RWPE2 (cell line): Measurements from ENCODE around the gene PMS1.

ENCODE experiments used
- ATAC-seq: fragments of 200-7000 bp; cut with Tn5 transposase; 3 replicates; pipeline ENCODE4 v1.9.1; 2021; ENCODE audit warnings: low read depth
- DNase-seq: peaks from one replicate; pipeline ENCODE4 v3.0.0-alpha.2; 2020; ENCODE audit warnings: low spot score
- H3K27ac ChIP-seq: fragments of 450-650 bp; 2 replicates; pipeline ENCODE4 v1.5.1; 2017; ENCODE audit warnings: mild to moderate bottlenecking; ENCODE audit not compliant: poor library complexity, severe bottlenecking
- H3K27me3 ChIP-seq: fragments of 250-450 bp; sonication (Bioruptor Pico); 2 replicates; pipeline ENCODE4 v1.5.1; 2021; ENCODE audit warnings: mild to moderate bottlenecking, moderate library complexity; ENCODE audit not compliant: insufficient read depth, poor library complexity, severe bottlenecking
- H3K36me3 ChIP-seq: fragments of 250-450 bp; sonication (Bioruptor Pico); 2 replicates; pipeline ENCODE4 v1.5.1; 2020; ENCODE audit warnings: low read depth, mild to moderate bottlenecking, moderate library complexity
- H3K4me1 ChIP-seq: fragments of 250-450 bp; sonication (Bioruptor Pico); 2 replicates; pipeline ENCODE4 v1.5.1; 2021; ENCODE audit warnings: mild to moderate bottlenecking, moderate library complexity; ENCODE audit not compliant: insufficient read depth, poor library complexity, severe bottlenecking
- H3K4me3 ChIP-seq: fragments of 250-450 bp; sonication (Bioruptor Pico); 2 replicates; pipeline ENCODE4 v1.5.1; 2021; ENCODE audit warnings: mild to moderate bottlenecking, moderate library complexity; ENCODE audit not compliant: severe bottlenecking
- H3K9me3 ChIP-seq: fragments of 250-450 bp; sonication (Bioruptor Pico); 2 replicates; pipeline ENCODE4 v1.5.1; 2021; ENCODE audit warnings: mild to moderate bottlenecking, moderate library complexity; ENCODE audit not compliant: severe bottlenecking
- TF ChIP-seq, protein P1 (sequence below): fragments of 450-650 bp; IDR thresholded peaks from one replicate; pipeline ENCODE4 v1.5.1; 2017; ENCODE audit warnings: mild to moderate bottlenecking, moderate library complexity; ENCODE audit not compliant: poor library complexity, severe bottlenecking

The PMS1 gene

GRCh38 chr2:189899101-189899500 lies 114.9 kb downstream of the PMS1 start:
- H3K36me3 ChIP-seq: no peaks in the 10 kb centered on the region
- H3K27ac ChIP-seq: no peak overlapping the region
- no peaks in the 10 kb centered on the region for H3K27me3 ChIP-seq
- TF ChIP-seq, protein P1, sequence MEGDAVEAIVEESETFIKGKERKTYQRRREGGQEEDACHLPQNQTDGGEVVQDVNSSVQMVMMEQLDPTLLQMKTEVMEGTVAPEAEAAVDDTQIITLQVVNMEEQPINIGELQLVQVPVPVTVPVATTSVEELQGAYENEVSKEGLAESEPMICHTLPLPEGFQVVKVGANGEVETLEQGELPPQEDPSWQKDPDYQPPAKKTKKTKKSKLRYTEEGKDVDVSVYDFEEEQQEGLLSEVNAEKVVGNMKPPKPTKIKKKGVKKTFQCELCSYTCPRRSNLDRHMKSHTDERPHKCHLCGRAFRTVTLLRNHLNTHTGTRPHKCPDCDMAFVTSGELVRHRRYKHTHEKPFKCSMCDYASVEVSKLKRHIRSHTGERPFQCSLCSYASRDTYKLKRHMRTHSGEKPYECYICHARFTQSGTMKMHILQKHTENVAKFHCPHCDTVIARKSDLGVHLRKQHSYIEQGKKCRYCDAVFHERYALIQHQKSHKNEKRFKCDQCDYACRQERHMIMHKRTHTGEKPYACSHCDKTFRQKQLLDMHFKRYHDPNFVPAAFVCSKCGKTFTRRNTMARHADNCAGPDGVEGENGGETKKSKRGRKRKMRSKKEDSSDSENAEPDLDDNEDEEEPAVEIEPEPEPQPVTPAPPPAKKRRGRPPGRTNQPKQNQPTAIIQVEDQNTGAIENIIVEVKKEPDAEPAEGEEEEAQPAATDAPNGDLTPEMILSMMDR: no peak
- DNase-seq: no peak
- 0 out of 3 replicates have a peak, but pooled peaks have one; percentile 12 for ATAC-seq
- H3K4me3 ChIP-seq: no peak overlapping the region
- H3K9me3 ChIP-seq: no peaks in the 10 kb centered on the region
- H3K4me1 ChIP-seq: peaks cover 14% of the 10 kb centered on the region

DNA sequence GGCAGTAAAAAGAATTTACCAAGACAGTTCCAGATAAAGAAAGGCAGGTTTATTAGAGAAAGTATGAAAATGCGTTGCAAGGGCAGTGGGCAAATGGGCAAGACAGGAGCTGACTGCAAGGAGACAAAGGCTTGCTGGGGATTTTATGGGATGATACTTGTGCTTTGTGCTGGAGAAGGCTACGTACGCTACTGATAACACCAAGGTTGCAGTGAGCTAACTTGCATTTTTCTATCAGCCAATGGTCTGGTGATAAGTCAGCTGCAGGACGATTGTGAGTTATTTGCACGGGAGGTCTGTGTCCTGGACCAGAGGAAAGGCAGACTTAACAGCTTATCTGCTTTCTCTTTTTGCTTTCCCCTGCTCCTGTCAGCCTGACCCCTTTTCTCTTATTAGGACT lies 116.5 kb downstream of the PMS1 start:
- ATAC-seq (no peak), DNase-seq (no peak)
- no peaks in the 10 kb centered on the region for H3K36me3 ChIP-seq
- H3K27me3 ChIP-seq: no peaks in the 10 kb centered on the region
- TF ChIP-seq, protein P1: no peak
- H3K9me3 ChIP-seq: no peaks in the 10 kb centered on the region
- H3K4me3 ChIP-seq: no peak overlapping the region
- H3K27ac ChIP-seq: no peak overlapping the region
- peaks cover 14% of the 10 kb centered on the region for H3K4me1 ChIP-seq

GRCh38 chr2:189901664-189902063 lies 117.4 kb downstream of the PMS1 start:
- TF ChIP-seq, protein P1: no peak
- Histone ChIP-seq H3K27ac (no peak overlapping the region), H3K36me3 (no peaks in the 10 kb centered on the region), H3K9me3 (no peaks in the 10 kb centered on the region), H3K27me3 (no peaks in the 10 kb centered on the region), H3K4me1 (peaks cover 14% of the 10 kb centered on the region), H3K4me3 (no peak overlapping the region)
- ATAC-seq (peak; percentile 62; the same call in 2 of the 3 replicates), DNase-seq (no peak)

GRCh38 chr2:189913821-189914220 lies 129.6 kb downstream of the PMS1 start:
- ATAC-seq: no peak
- H3K27ac ChIP-seq: no peak overlapping the region

GRCh38 chr2:189916651-189917050 lies 132.4 kb downstream of the PMS1 start:
- no peak overlapping the region for H3K4me3 ChIP-seq
- H3K9me3 ChIP-seq: peaks cover 2% of the 10 kb centered on the region
- no peaks in the 10 kb centered on the region for H3K36me3 ChIP-seq
- no peak for ATAC-seq
- TF ChIP-seq, protein P1: no peak
- no peaks in the 10 kb centered on the region for H3K27me3 ChIP-seq
- H3K27ac ChIP-seq: no peak overlapping the region
- no peak for DNase-seq
- H3K4me1 ChIP-seq: no peaks in the 10 kb centered on the region

More at GRCh38 chr2:189913821-189914220, 129.6 kb downstream of the PMS1 start:
- H3K36me3 ChIP-seq: no peaks in the 10 kb centered on the region
- H3K4me3 ChIP-seq: no peak overlapping the region
- H3K27me3 ChIP-seq: no peaks in the 10 kb centered on the region
- H3K4me1 ChIP-seq: no peaks in the 10 kb centered on the region
- TF ChIP-seq, protein P1: no peak
- H3K9me3 ChIP-seq: peaks cover 2% of the 10 kb centered on the region
- DNase-seq: no peak
